ENCODE results near the gene OTOA.

DNA sequence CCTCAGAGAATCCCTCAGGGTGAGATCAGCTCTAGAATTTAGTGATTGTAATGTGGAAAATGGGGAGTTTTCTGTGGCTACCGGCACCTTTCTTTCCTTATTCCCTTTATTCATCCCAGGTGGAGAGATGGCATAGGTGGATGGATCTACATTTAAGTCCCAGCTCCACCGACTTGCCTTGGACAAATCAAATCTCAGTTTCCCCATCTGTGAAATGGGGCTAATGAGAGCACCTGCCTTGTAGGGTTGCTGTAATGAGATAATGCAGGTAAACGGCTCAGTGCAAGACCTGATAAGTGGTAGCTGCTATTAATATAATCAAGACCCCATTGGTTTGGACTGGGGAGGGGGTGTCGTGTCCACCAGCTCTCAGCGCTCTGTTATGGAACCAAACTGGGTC is 40.5 kb downstream of the OTOA start:
- no peak for TF ChIP-seq POLR2AphosphoS5 (IDR thresholded peaks at IDR 0.05; ENCODE audit: low read depth, low read length)
- TF ChIP-seq POLR2A (IDR thresholded peaks at IDR 0.05; ENCODE audit: low read depth, low read length): no peak
